IPS-11a (cell line): ENCODE results near the gene ECI2.
"Not testable (repeated sequence)": the region's sequence is repeated elsewhere in the genome, so short reads cannot be mapped to it uniquely, and the experiment has no call there.

Experiments
- H3K4me3 ChIP-seq: one replicate; pipeline ENCODE4 v1.5.1; 2013; ENCODE audit warnings: low read depth, low read length, control low read depth

Gene ECI2

GRCh38 chr6:4145083-4145482 is 9.7 kb upstream of the ECI2 start:
- no peak overlapping the region for H3K4me3 ChIP-seq

- no peak overlapping the region for H3K4me3 ChIP-seq
These were observed 3.9 kb upstream of the ECI2 start for GRCh38 chr6:4139272-4139671.

- H3K4me3 ChIP-seq: no peak overlapping the region
These were observed 2.8 kb upstream of the ECI2 start for GRCh38 chr6:4138186-4138585.

- H3K4me3 ChIP-seq: peak overlapping the region; percentile 60
These were observed 1.0 kb upstream of the ECI2 start for GRCh38 chr6:4136354-4136831.

- peak overlapping the region; percentile 60 for H3K4me3 ChIP-seq
These were observed 434 bp upstream of the ECI2 start for GRCh38 chr6:4135665-4136353.

GRCh38 chr6:4133941-4134838 is 1.2 kb downstream of the ECI2 start:
- H3K4me3 ChIP-seq: peak overlapping the region; percentile 81

GRCh38 chr6:4130357-4130987 is 4.9 kb downstream of the ECI2 start:
- no peak overlapping the region for H3K4me3 ChIP-seq

- H3K4me3 ChIP-seq: no peak overlapping the region
These were observed 5.9 kb downstream of the ECI2 start for GRCh38 chr6:4129446-4129845.

- H3K4me3 ChIP-seq: no peak overlapping the region
These were observed 6.6 kb downstream of the ECI2 start for GRCh38 chr6:4128748-4129147.

- H3K4me3 ChIP-seq: no peak overlapping the region
These were observed 7.3 kb downstream of the ECI2 start for GRCh38 chr6:4128072-4128471.

- no peak overlapping the region for H3K4me3 ChIP-seq
These were observed 9.2 kb downstream of the ECI2 start for GRCh38 chr6:4125933-4126864.

- H3K4me3 ChIP-seq: no peak overlapping the region
These were observed 9.9 kb downstream of the ECI2 start for GRCh38 chr6:4125500-4125899.

- no peak overlapping the region for H3K4me3 ChIP-seq
These were observed 11.0 kb downstream of the ECI2 start for GRCh38 chr6:4124351-4124750.

- H3K4me3 ChIP-seq: no peak overlapping the region
These were observed 19.6 kb downstream of the ECI2 start for GRCh38 chr6:4115741-4116140.

GRCh38 chr6:4114123-4114522 is 21.3 kb downstream of the ECI2 start:
- no peak overlapping the region for H3K4me3 ChIP-seq

GRCh38 chr6:4113649-4114048 is 21.7 kb downstream of the ECI2 start:
- H3K4me3 ChIP-seq: no peak overlapping the region

- no peak overlapping the region for H3K4me3 ChIP-seq
These were observed 23.0 kb downstream of the ECI2 start for GRCh38 chr6:4112366-4112765.

- not testable (repeated sequence) for H3K4me3 ChIP-seq
These were observed 26.0 kb downstream of the ECI2 start for GRCh38 chr6:4109363-4109815.

- no peak overlapping the region for H3K4me3 ChIP-seq
These were observed 26.7 kb downstream of the ECI2 start for GRCh38 chr6:4108561-4109093.

- H3K4me3 ChIP-seq: no peak overlapping the region
These were observed 27.5 kb downstream of the ECI2 start for GRCh38 chr6:4107873-4108272.
